GM18867 (cell line): ENCODE data around the gene C1QL4.

Experiments used
- ATAC-seq: cut with Tn5 transposase; IDR thresholded peaks from one replicate; pipeline ENCODE4 v1.9.1; 2021; ENCODE audit warnings: mild to moderate bottlenecking, moderate library complexity; ENCODE audit not compliant: unreplicated experiment

C1QL4 gene

GRCh38 chr12:49305762-49306510 lies 31.1 kb downstream of the C1QL4 start:
- no peak for ATAC-seq

DNA sequence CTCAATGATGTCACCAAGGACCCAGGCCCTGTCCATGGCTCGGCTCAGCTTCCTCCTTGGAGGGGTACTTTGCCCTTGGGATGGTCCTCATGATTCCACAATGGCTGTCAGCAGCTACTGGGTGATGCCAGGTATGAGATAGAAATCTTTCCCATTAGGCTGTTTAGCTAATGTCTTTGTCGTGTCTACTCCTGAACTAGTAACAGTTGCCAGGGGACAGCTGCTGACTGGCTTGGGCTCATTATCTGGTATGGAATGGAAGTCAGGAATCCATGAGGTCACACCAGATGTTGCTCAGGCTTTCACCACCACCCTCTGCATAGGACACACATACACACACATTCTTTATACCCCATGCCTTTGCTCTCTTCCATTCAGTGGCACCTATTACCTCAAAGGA lies 32.8 kb downstream of the C1QL4 start:
- no peak for ATAC-seq

DNA sequence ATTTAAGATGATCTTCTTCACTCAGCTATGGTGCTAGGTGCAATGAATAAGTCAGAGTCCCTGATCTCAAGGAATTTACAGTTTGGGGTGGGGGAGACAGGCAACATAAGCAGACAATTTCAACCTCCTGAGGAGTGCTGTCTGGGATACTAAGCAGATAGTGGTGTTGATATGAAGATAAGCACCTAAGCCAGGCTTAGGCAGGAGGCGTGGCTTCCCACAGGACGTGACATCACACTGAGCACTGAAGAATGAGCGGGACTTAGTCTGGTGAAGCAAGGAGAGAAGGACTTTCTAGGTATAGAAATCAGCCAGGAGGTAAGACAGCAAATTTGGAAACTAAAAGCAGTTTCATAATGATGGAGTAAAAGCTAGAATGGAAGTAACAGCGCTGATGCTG lies 35.2 kb downstream of the C1QL4 start:
- ATAC-seq, result no peak

DNA sequence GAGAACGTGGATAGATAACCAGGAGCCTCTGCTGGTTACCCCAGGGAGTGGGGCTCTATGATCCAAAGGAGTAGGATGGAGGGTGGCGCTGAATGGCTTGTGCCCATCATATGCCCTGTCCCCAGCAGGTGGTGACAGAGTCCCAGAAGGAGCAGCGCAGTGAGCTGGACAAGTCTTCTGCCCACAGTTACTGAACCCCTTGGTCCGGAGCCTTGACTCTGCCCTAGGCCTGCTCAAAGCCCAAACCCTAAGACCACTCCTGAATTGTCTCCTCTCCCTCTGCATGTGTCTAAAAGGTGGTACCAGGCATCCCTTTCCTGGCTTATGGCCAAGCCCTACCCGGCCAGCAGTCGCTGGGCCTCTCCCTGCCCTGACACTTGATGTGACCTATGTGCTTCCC lies 38.8 kb downstream of the C1QL4 start:
- ATAC-seq, result no peak

DNA sequence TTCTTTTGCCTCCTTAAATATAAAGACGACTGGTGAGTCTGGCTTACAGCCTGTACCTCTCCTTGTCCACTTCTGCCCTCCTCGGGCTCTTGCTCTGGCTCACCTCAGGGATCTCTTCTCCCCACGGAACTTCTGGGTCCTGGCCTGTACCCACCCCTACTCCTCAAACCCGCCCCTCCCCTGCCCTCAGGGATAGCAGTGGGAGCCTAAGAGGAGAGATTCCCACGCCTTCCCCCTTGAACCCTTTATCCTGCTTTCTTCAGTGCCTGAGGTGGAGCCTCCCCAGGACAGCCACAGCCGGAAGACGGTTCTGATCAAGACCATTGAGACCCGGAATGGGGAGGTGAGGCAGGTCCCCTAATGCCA lies 39.3 kb downstream of the C1QL4 start:
- ATAC-seq, result no peak

DNA sequence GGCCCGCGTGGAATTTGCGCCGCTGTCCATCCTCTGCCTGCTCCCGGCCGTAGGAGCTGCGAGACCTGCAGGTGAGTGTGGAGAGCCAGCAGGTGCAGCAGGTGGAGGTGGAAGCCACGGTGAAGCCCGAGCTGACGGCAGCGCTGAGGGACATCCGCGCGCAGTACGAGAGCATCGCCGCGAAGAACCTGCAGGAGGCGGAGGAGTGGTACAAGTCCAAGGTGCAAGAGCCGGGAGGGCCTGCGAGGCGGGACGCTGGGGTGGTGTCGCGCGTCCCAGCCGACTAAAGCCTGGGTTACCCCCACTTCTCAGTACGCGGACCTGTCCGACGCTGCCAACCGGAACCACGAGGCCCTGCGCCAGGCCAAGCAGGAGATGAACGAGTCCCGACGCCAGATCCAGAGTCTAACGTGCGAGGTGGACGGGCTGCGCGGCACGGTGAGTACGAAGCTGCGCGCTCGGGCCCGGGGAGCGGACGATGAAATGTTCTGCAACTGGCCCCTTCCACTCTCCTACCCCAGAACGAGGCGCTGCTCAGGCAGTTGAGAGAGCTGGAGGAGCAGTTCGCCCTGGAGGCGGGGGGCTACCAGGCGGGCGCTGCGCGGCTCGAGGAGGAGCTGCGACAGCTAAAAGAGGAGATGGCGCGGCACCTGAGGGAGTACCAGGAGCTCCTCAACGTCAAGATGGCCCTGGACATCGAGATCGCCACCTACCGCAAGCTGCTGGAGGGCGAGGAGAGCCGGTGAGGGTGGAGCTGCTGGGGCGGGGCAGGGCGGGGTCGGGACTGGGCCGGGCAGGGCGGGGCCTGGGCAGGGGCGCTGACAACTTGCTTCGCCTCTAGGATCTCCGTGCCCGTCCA lies 39.9 kb downstream of the C1QL4 start:
- ATAC-seq, result no peak

DNA sequence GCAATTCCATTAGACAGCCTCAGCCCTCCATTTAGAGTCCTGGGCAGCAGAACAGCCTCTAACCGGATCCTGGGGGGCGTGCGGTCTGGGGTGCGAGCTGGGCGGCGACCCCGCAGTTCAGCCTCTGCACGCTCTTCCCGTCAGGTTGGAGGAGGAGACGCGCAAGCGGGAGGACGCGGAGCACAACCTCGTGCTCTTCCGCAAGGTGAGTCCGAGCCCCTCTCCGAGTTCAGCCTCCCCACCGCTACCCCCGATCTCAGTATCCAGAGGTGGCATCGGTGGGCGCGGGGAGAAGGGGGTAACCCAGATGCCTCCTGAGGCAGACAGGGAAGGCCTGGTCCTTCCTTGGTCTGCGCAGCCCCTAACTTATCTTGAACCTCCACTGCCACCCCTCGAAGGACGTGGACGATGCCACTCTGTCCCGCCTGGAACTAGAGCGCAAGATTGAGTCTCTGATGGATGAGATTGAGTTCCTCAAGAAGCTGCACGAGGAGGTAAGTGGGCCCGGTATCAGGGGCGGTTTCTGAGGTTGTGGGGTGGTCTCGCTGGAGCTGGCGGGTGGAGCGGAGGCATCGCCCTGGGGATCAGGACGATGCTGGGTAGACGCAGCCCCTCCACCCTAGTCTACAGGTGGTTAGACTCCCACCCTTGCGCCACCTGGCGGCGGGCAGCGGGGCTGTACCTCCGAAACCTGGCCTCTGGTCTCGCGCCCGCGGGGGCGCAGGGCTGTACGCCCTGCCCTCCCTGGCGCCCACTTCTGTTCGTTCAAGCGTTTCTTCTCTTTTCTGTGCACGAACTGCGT lies 40.8 kb downstream of the C1QL4 start:
- no peak for ATAC-seq

DNA sequence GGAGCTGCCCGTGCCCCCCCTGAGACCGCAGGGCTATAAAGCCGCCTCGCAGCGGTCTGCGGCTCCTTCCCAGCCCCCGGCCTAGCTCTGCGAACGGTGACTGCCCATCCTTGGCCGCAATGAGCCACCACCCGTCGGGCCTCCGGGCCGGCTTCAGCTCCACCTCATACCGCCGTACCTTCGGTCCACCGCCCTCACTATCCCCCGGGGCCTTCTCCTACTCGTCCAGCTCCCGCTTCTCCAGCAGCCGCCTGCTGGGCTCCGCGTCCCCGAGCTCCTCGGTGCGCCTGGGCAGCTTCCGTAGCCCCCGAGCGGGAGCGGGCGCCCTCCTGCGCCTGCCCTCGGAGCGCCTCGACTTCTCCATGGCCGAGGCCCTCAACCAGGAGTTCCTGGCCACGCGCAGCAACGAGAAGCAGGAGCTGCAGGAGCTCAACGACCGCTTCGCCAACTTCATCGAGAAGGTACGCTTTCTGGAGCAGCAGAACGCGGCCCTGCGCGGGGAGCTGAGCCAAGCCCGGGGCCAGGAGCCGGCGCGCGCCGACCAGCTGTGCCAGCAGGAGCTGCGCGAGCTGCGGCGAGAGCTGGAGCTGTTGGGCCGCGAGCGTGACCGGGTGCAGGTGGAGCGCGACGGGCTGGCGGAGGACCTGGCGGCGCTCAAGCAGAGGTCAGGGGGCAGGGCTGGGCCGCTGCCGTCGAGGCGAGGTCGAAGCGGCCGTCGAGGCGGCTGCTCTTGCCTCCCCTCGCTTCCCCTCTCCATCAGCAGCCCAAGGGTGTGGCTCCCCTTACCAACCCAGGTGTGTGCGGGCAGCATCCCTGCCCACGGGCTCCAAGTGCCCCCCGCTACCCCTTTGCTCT lies 41.7 kb downstream of the C1QL4 start, which contains the start of gene PRPH:
Gene PRPH (plus strand): TSS at position 66 of the 855 bp plus-strand sequence. CDS start 54 bp downstream, at position 120.
- ATAC-seq, result no peak

GRCh38 chr12:49294804-49295081 lies 42.2 kb downstream of the C1QL4 start:
- no peak for ATAC-seq

DNA sequence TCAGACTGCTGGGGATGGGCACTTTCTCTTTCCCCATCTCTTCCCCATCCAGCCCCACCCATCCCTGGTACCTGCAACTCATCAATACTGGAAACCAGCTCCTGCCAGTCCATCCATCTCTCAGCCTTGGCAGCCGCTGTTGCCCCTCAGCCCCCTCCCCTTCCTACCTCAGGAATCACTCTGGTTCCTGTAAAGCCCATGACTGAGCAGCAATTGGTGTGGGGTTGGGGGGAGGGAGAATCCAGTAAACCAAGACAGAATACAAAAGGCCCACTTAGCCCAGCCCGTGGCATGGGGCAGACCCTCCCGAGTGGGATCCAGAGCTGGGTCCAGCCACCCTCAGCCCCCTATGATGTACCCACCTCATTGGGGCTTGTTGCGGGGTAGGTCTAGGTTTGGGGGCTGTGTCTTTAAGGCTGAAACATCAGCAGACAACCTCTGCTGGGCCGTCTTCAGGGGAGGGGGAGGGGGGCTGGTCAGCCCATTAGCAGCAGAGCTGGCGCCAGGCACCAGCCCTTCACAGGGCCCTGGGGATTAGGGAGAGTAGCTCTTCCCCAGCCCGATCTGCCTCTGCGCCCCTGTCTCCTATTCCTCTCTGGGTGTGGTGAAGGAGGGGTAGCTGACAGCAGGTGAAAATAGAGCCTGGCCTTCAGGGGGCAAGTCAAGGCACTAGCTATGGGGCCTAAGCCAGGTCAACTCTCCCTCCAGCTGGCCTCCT lies 42.7 kb downstream of the C1QL4 start:
- no peak for ATAC-seq

GRCh38 chr12:49293056-49293956 lies 43.7 kb downstream of the C1QL4 start:
- ATAC-seq, result no peak

DNA sequence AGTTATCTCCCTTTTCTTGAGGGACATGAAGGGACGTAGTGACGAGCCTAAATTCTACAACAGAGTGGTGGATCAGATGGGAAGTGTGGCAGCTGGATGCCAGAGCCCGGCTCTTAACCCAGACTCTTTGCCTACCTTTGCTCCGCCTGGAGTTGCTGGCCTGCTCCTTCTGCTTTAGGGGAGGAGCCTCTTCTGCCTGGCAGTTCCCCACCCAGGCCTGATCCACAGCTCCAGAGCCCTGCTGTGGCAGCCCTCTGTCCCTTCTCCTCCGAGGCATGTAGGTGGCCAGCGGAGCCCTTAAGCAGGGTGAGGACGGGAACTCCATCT lies 44.3 kb downstream of the C1QL4 start:
- no peak for ATAC-seq

DNA sequence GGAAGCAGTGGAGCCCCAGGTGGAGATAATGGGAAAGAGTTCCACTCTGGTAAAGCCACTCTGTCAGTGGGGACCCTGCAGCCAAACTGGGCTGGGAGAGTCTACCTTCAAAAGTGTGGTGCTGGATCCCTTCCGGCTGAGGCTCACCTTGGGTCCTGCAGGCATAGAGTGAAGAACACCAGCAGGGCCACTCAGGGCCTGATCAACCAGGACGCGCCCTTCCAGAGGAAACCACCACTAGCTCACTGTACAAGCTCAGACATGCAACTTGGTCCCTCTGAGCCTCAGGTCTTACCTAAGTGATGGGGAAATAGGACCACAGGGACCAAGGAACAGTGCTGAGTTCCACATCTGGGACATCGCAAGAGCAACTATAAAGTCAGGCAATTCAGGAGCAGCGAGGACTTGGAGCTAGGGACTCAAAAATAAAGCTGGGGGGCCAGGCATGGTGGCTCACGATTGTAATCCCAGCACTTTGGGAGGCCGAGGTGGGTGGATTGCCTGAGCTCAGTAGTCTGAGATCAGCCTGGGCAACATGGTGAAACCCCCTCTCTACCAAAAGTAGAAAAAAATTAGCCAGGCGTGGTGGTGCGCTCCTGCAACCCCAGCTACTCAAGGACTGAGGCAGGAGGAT lies 47.9 kb downstream of the C1QL4 start:
- ATAC-seq, result no peak

DNA sequence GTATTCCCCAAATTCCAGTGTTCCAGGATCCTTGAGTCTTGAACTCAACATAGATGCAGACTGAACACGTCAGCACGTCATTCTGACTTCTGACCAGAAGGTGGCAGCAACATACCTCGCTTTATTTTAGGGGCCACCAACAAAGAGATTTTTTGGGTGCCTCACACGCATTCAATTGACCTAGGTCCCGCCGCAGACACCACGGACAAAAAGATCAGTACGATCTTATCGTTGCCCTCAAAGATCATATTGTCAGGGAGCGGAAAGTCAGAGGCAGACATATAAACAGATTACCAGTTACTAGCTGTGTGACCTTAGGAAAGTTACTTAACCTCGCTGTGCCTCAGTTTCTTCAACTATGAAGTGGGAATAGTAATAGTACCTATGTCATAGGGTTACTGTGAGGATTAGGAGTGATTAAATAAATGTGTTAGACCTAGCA lies 48.6 kb downstream of the C1QL4 start:
- ATAC-seq, result no peak

DNA sequence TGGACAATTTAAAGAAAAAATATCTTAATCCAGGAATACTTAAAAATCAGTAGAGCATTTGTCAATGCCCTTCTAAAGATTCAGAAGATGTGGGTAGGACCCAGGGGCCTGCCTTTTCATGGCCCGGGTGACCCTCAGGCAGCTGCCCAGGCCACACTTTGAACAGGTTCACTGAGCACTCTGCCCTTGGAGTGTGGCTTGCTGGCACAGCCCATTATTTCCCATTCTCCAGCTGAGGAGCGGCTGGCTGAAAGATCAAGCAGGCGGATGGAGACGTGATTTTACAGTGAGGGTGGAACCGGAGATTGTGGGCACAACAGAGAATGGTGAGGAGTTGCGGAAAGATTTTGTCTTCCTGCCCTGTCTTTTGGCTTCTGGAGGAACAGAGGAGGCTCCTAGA lies 49.1 kb downstream of the C1QL4 start:
- no peak for ATAC-seq

- ATAC-seq, result no peak
Measured at GRCh38 chr12:49284672-49285071, 52.3 kb downstream of the C1QL4 start.

DNA sequence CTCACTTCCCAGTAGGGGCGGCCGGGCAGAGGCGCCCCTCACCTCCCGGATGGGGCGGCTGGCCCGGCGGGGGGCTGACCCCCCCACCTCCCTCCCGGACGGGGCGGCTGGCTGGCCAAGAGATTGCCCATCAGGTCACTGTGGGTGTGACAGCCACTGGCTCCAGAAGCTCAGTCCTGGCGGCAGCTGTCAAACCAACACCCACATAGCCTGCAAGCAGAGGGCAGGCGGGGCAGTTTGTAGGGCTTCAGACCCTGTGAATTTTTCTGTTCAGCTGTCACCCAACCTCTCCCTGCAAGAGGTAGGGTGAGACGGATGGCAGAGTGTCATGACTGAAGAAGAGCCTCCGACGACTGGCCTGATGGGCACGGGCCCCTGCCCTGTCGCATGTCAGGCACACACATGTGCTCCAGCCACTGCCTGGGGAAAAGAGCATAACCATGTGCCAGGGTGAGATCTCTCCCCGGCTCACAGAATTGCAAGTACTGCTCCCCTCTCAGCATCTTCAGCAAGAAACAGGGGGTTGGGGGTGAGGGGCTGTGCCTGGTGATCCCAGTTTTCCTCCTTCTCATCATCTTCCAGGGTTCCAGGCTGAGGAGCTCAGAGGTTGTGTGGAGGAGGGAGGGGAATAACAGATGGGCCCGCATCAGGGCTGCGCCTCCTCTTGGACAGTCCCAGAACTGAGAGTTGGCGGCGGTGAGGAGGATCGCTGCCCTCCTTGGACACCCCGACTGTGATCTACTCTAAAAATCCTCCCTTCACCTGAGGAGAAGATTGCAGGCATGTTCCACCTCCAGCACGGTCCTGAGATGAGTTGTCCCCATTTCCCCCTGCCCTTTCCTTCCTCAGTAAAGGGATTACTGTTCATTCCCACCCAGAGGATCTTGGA lies 53.2 kb downstream of the C1QL4 start:
- ATAC-seq, result no peak
